Stomach (tissue), 9 donors: ENCODE results near the gene THADA. TPM values are rescaled to one million over a fixed set of nuclear protein-coding genes. Genes with fewer than 3 reads are reported as not detected.

Experiments used
- DNase-seq, 2 donors: peaks; one replicate each; pipeline versions ENCODE4 v3.0.0 to v3.0.0-alpha.2; 2013 to 2019
- H3K27ac ChIP-seq, 5 donors: fragments of 200-600 bp in 4 of 5; sonication (generic) in 4 of 5; one replicate each; pipeline ENCODE4 v1.5.1; 2013 to 2019; ENCODE audit warnings: mild to moderate bottlenecking in 1 of 5, moderate library complexity in 1 of 5
- H3K27me3 ChIP-seq, 3 donors: fragments of 200-600 bp; sonication (generic); one replicate each; pipeline ENCODE4 v1.5.1; 2017 to 2019; ENCODE audit warnings: mixed run types in 1 of 3
- H3K36me3 ChIP-seq, 4 donors: fragments of 200-600 bp; sonication (generic); 1 replicate in 3 of 4; 2 replicates in 1 of 4; pipeline ENCODE4 v1.5.1; 2016 to 2019
- H3K4me1 ChIP-seq, 4 donors: fragments of 200-600 bp; sonication (generic); one replicate each; pipeline ENCODE4 v1.5.1; 2016 to 2019
- H3K4me3 ChIP-seq, 4 donors: fragments of 200-600 bp; sonication (generic) in 3 of 4; one replicate each; pipeline ENCODE4 v1.5.1; 2016 to 2019; ENCODE audit warnings: mild to moderate bottlenecking in 1 of 4
- H3K9me3 ChIP-seq, 4 donors: fragments of 200-600 bp; sonication (generic); one replicate each; pipeline ENCODE4 v1.5.1; 2016 to 2019
- EP300 ChIP-seq: sonication (generic); formaldehyde crosslinking; IDR thresholded peaks from one replicate; pipeline ENCODE4 v1.6.1; 2017; ENCODE audit warnings: antibody characterized with exemption
- POLR2A ChIP-seq, 4 donors: fragments of 450-650 bp; IDR thresholded peaks; one replicate each; pipeline ENCODE4 v1.6.1; 2016; ENCODE audit warnings: antibody characterized with exemption in 4 of 4, control low read depth in 2 of 4, mild to moderate bottlenecking in 1 of 4, moderate library complexity in 1 of 4
- POLR2AphosphoS5 ChIP-seq, 3 donors: sonication (generic); formaldehyde crosslinking; IDR thresholded peaks; one replicate each; pipeline ENCODE4 v1.6.1; 2016; ENCODE audit warnings: antibody characterized with exemption in 3 of 3
- WGBS, 5 donors: extraction: QIAGEN DNeasy Blood & Tissue Kit in 3 of 5; methylation state at CpG; one replicate each; pipeline versions ENCODE4 v1.1.5 to v1.1.7; 2013 to 2018; 5-methylcytosine and 5-hydroxymethylcytosine counted together
- intact Hi-C: fragments of 100-400 bp; cut with DNase I; formaldehyde crosslinking; loops from one replicate; pipeline ENCODE4 v1.15.1; 2023; ENCODE audit warnings: low total_unique reads
- polyA plus RNA-seq, 3 donors: library from polyadenylated mRNA; stranded (reverse); fragments of 200-250 nt; gene quantifications; one replicate each; pipeline ENCODE4 v1.2.3, GENCODE V29; 2013
- total RNA-seq, 5 donors: library from RNA; depleted of rRNA; stranded (reverse); fragments of >200 nt; gene quantifications; one replicate each; pipeline versions ENCODE4 v1.1.0 to v1.2.3, GENCODE V29; 2014 to 2016
- TF ChIP-seq, protein P1 (sequence below), 7 experiments: fragments of 450-650 bp in 4 of 7; fragments of 200-600 bp in 3 of 7; sonication (generic) in 3 of 7; IDR thresholded peaks; one replicate each; pipeline ENCODE4 v1.5.1; 2016 to 2019; ENCODE audit warnings: antibody characterized with exemption in 7 of 7, control low read depth in 2 of 7, mild to moderate bottlenecking in 1 of 7
- donor health status: healthy with polysubstance abuse.
- donor health status: Bipolar disorder and iron deficiency.
- donor health status: healthy.

The THADA gene
- total and polyA plus RNA-seq, 8 donors: 8.0 to 109 (median 31.9) TPM

GRCh38 chr2:43222475-43223309, 373.1 kb downstream of the THADA start:
- Histone ChIP-seq H3K27me3 (no peaks in the 10 kb centered on the region), H3K9me3 (no peaks in the 10 kb centered on the region), H3K36me3 (peaks cover 24 to 38% (median 30%) of the 10 kb centered on the region in 4 donors), H3K4me1 (peaks cover 38 to 59% (median 48%) of the 10 kb centered on the region in 4 donors), H3K4me3 (peak overlapping the region; percentile 81 to 96 (median 89)), H3K27ac (peak overlapping the region; percentile 40 to 99 (median 98))
- DNase-seq: peak in 1 of 2 donors; percentile 54
- intact Hi-C loops: no loop called here
- WGBS, 5 donors: 3 to 5% (median 4%) methylated on average over 8 of the region's 8 CpGs
- no peak for TF ChIP-seq EP300
- peak; percentile 7 to 43 (median 16) for TF ChIP-seq POLR2AphosphoS5 (IDR thresholded peaks at IDR 0.05)
- TF ChIP-seq POLR2A (IDR thresholded peaks at IDR 0.05): no peak
- TF ChIP-seq, protein P1, sequence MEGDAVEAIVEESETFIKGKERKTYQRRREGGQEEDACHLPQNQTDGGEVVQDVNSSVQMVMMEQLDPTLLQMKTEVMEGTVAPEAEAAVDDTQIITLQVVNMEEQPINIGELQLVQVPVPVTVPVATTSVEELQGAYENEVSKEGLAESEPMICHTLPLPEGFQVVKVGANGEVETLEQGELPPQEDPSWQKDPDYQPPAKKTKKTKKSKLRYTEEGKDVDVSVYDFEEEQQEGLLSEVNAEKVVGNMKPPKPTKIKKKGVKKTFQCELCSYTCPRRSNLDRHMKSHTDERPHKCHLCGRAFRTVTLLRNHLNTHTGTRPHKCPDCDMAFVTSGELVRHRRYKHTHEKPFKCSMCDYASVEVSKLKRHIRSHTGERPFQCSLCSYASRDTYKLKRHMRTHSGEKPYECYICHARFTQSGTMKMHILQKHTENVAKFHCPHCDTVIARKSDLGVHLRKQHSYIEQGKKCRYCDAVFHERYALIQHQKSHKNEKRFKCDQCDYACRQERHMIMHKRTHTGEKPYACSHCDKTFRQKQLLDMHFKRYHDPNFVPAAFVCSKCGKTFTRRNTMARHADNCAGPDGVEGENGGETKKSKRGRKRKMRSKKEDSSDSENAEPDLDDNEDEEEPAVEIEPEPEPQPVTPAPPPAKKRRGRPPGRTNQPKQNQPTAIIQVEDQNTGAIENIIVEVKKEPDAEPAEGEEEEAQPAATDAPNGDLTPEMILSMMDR (IDR thresholded peaks at IDR 0.05): no peak

DNA sequence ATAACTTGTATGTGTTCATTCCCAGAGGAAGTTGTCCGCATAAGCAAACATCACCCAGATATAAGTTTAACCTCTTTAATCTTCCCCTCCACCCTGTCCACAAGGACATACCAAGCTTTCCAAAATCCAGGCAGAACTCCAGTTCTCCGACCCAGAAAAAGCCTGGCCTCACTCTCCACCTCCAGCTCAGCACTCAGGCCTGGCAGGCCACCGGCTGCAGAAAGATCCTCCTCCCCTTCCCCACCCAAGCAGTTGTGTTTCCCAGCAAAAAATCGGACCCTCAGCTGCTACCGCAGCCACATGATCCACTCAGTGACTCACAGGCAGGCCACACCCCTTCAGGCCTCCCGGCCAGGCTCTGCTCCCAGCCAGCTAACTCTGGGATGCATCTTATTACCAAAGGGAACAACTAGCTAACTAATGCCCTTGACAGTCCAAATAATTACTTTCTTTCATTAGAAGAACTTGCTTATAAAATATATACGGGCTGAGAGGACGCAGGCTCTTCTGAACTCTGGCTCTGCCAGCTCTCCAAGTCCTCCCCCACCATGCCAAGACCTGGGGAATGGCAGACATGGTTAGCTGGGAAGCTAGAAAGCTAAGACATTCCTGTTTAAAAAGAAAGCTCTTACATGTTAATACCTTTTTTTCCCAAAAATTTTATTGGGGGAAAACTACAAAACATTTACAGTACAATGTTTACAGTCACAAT, 373.9 kb downstream of the THADA start:
- H3K27me3 ChIP-seq: no peaks in the 10 kb centered on the region
- H3K27ac ChIP-seq: peak overlapping the region; percentile 82 to 99 (median 98)
- intact Hi-C loops: no loop called here
- H3K9me3 ChIP-seq: no peaks in the 10 kb centered on the region
- DNase-seq: peak; percentile 83 to 97
- no peak for TF ChIP-seq EP300
- peak; percentile 68 to 97 (median 86) for TF ChIP-seq POLR2AphosphoS5 (IDR thresholded peaks at IDR 0.05)
- TF ChIP-seq, protein P1 (IDR thresholded peaks at IDR 0.05): no peak
- TF ChIP-seq POLR2A (IDR thresholded peaks at IDR 0.05): peak in 2 of 4 donors; percentile 11 to 22
- peaks cover 24 to 38% (median 30%) of the 10 kb centered on the region in 4 donors for H3K36me3 ChIP-seq
- 0 to 2% (median 1%) methylated on average over 8 of the region's 8 CpGs for WGBS, 5 donors
- peak overlapping the region; percentile 81 to 96 (median 89) for H3K4me3 ChIP-seq
- peaks cover 39 to 62% (median 52%) of the 10 kb centered on the region in 4 donors for H3K4me1 ChIP-seq

DNA sequence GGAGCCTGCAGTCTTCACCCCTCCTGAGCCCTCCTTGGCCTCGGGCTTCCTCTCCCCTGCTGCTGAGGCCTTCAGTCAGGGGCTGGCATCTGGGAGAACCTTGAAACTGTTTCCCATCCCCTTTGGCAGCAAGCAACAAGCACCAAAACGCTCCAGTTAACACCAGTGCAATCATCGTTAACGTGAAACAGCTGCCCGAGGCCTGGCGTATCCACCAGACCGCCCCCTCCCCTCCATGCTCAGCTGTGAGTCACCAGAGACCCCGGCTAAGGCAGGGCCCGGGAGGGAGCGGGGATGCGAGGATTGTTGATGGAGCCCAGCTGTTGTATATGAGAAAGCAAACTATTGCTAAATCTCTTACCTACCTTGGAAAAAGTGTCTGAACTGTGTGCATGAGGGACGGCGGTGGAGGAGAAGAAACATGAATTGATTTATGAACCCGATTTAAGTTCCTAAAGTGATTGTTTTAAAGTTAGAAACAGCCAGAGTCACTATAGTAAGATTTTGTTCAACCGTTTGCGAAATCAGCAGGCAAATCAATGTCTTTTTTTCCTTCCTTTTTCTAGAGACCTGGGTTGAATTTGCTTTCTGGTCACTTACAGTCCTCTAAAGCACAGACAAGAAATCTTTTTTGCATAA, 374.6 kb downstream of the THADA start:
- DNase-seq: peak; percentile 50 to 94
- Histone ChIP-seq H3K27ac (peak overlapping the region; percentile 96 to 99 (median 98)), H3K27me3 (no peaks in the 10 kb centered on the region), H3K9me3 (no peaks in the 10 kb centered on the region), H3K4me1 (peaks cover 39 to 62% (median 52%) of the 10 kb centered on the region in 4 donors), H3K36me3 (peaks cover 24 to 38% (median 30%) of the 10 kb centered on the region in 4 donors), H3K4me3 (peak overlapping the region; percentile 81 to 96 (median 89))
- 1 to 4% (median 3%) methylated on average over 16 of the region's 16 CpGs for WGBS, 5 donors
- intact Hi-C loops: no loop called here
- TF ChIP-seq POLR2A (IDR thresholded peaks at IDR 0.05) (peak in 1 of 4 donors; percentile 58), POLR2AphosphoS5 (IDR thresholded peaks at IDR 0.05) (peak in 2 of 3 donors; percentile 43 to 92), EP300 (no peak)

GRCh38 chr2:43220760-43221123, 375.1 kb downstream of the THADA start:
- intact Hi-C loops: no loop called here
- H3K4me3 ChIP-seq: peak overlapping the region; percentile 81 to 96 (median 89)
- peaks cover 24 to 34% (median 30%) of the 10 kb centered on the region in 4 donors for H3K36me3 ChIP-seq
- 6 to 11% (median 8%) methylated on average over 5 of the region's 5 CpGs for WGBS, 5 donors
- peaks cover 39 to 67% (median 55%) of the 10 kb centered on the region in 4 donors for H3K4me1 ChIP-seq
- no peak for DNase-seq
- no peaks in the 10 kb centered on the region for H3K27me3 ChIP-seq
- TF ChIP-seq, protein P1 (IDR thresholded peaks at IDR 0.05): no peak
- no peak for TF ChIP-seq POLR2AphosphoS5 (IDR thresholded peaks at IDR 0.05)
- TF ChIP-seq EP300: no peak
- TF ChIP-seq POLR2A (IDR thresholded peaks at IDR 0.05): no peak
- peak overlapping the region; percentile 96 to 99 (median 98) for H3K27ac ChIP-seq
- no peaks in the 10 kb centered on the region for H3K9me3 ChIP-seq
